Muscle layer of duodenum (tissue), 2 donors: ENCODE measurements around the gene FIP1L1.
"Not testable (repeated sequence)": the region's sequence is repeated elsewhere in the genome, so short reads cannot be mapped to it uniquely, and the experiment has no call there.

ENCODE experiments used
- H3K27ac ChIP-seq: one replicate; pipeline ENCODE4 v1.7.0; 2013; ENCODE audit warnings: mild to moderate bottlenecking, low read length
- H3K27me3 ChIP-seq: one replicate; pipeline ENCODE4 v1.7.0; 2013; ENCODE audit warnings: low read depth, mild to moderate bottlenecking, control low read depth, low read length
- H3K36me3 ChIP-seq, 2 donors: one replicate each; pipeline ENCODE4 v1.7.0; 2013; ENCODE audit warnings: low read length in 2 of 2, control low read depth in 1 of 2, mild to moderate bottlenecking in 1 of 2; ENCODE audit not compliant: insufficient read depth in 2 of 2, control insufficient read depth in 1 of 2
- H3K4me1 ChIP-seq, 2 donors: one replicate each; pipeline ENCODE4 v1.7.0; 2013; ENCODE audit warnings: low read length in 2 of 2, mild to moderate bottlenecking in 2 of 2, control low read depth in 1 of 2, moderate library complexity in 1 of 2; ENCODE audit not compliant: insufficient read depth in 2 of 2, control insufficient read depth in 1 of 2
- H3K4me3 ChIP-seq, 2 donors: one replicate each; pipeline ENCODE4 v1.7.0; 2013; ENCODE audit warnings: low read length in 2 of 2, low read depth in 1 of 2, mild to moderate bottlenecking in 1 of 2
- H3K9me3 ChIP-seq, 2 donors: one replicate each; pipeline ENCODE4 v1.7.0; 2013; ENCODE audit warnings: low read length in 2 of 2, control low read depth in 1 of 2, mild to moderate bottlenecking in 1 of 2; ENCODE audit not compliant: control insufficient read depth in 1 of 2
- donor health status: healthy.

FIP1L1 gene

DNA sequence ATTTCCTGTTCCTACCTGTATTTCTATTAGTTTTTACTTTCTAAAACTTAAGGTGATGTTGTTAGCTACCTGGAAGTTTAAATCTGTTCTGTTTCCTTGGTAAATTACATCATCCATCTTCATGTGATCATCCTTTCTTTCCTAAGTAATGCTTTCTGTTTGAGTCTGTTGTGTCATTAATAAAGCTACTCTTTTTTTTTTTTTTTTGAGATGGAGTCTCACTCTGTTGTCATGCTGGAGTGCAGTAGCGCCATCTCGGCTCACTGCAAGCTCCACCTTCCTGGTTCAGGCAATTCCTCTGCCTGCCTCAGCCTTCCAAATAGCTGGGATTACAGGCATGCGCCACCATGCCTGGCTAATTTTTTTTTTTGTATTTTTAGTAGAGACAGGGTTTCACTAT lies 73.3 kb downstream of the FIP1L1 start:
- H3K4me3 ChIP-seq, result no peak overlapping the region
- H3K36me3 ChIP-seq, result peaks cover 25 to 33% of the 10 kb centered on the region in 2 donors
- no peaks in the 10 kb centered on the region for H3K4me1 ChIP-seq
- no peaks in the 10 kb centered on the region for H3K9me3 ChIP-seq
- no peak overlapping the region for H3K27ac ChIP-seq
- no peaks in the 10 kb centered on the region for H3K27me3 ChIP-seq

DNA sequence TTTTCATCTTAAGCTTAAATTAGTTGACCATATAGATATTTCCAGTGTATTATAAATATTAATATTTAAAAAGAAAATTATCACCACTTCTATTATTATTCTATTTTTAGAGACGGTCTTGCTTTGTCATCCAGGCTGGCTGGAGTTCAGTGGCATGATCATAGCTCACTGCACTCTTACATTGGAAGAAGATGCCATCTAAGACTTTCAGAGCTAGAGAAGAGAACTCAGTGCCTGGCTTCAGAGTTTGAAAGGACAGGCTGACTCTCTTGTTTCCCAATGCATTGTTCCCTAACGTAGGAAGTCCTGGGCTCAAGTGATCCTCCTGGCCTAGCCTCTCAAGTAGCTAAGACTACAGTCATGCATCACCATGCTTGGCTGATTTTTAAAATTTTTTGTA lies 75.9 kb downstream of the FIP1L1 start:
- Histone ChIP-seq H3K4me1 (no peaks in the 10 kb centered on the region), H3K36me3 (peaks cover 25 to 29% of the 10 kb centered on the region in 2 donors), H3K4me3 (no peak overlapping the region), H3K27me3 (no peaks in the 10 kb centered on the region), H3K9me3 (no peaks in the 10 kb centered on the region), H3K27ac (no peak overlapping the region)

DNA sequence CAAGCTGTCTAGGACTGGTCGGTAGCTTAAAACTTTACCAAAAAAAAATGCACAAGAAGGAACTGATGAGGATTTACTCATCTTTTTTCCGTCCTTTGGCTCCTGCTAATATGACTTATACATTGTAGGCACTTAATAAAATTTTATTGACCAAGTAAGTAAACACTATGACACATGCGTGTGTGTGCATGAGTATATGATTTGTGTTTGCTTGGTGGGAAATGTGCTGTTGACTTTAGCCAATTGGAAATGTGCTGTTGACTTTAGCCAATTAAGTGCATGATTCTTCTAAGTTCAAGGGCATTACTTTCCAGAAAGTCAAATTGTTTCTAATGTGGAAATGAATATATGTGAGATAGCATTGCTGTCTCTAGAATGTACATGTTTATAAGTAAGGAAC lies 78.3 kb downstream of the FIP1L1 start:
- Histone ChIP-seq H3K4me1 (no peaks in the 10 kb centered on the region), H3K27ac (no peak overlapping the region), H3K4me3 (no peak overlapping the region), H3K27me3 (no peaks in the 10 kb centered on the region), H3K36me3 (peaks cover 40 to 47% of the 10 kb centered on the region in 2 donors), H3K9me3 (no peaks in the 10 kb centered on the region)

DNA sequence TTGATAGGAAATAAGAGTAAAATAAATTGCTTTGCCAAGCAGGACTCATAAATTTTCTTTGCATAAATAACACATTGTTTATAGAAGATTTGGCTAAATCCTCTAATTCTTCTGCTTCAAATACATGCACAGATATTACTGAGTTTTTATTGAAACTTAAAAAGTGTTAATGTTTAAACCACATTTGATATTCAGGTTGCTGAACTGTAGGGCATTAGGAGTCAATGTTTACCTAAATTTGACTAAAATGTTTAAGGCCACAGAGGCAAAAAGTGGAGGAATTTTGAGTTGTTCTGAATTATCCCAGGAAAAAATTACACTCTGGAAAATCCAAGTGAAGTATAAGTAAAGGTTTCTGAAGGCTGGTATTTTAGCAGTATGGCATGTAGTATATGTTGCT lies 78.7 kb downstream of the FIP1L1 start:
- Histone ChIP-seq H3K4me3 (no peak overlapping the region), H3K9me3 (no peaks in the 10 kb centered on the region), H3K36me3 (peaks cover 44 to 51% of the 10 kb centered on the region in 2 donors)

DNA sequence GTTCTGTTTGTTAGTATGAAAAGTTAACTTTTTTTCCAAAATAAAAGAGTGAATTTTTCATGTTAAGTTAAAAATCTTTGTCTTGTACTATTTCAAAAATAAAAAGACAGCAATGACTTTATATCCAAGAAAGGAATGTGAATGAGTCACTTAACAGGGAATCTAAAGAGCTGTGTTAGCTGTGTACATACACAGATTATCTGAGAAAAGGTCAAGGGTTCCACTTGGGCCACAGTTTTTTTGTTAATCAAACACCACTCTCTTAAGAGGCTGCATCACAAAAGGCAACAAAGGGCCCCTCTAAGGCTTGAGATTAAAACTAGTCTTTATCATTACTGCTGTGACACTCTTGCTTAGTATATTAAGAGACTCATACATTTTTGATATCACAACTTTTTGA lies 82.1 kb downstream of the FIP1L1 start:
- Histone ChIP-seq H3K4me1 (no peaks in the 10 kb centered on the region), H3K27me3 (no peaks in the 10 kb centered on the region), H3K27ac (no peak overlapping the region), H3K9me3 (no peaks in the 10 kb centered on the region), H3K4me3 (no peak overlapping the region), H3K36me3 (peaks cover 48 to 55% of the 10 kb centered on the region in 2 donors)

More for the DNA sequence above, 78.7 kb downstream of the FIP1L1 start:
- H3K4me1 ChIP-seq, result no peaks in the 10 kb centered on the region
- H3K27ac ChIP-seq, result no peak overlapping the region
- H3K27me3 ChIP-seq, result no peaks in the 10 kb centered on the region

DNA sequence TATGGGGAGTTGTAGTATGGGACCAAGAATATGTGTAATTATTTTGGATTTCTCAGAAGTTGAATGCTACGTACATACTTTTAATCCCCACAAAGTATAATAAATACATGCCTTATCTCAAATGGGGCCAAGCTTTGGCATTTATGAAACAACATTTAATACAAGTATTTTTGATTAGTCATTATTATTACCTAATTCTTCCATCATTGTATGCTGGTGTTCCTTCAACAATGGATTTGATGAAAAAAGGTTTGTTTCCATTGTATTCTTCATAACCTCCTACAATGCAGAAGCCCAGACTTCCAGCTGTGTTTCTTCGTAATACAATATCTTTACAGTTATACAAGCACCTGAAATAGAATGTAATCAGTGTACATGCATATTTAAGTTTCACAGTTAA lies 83.8 kb downstream of the FIP1L1 start:
- Histone ChIP-seq H3K27ac (no peak overlapping the region), H3K36me3 (peaks cover 34 to 39% of the 10 kb centered on the region in 2 donors), H3K9me3 (peaks cover 0 to under 1% of the 10 kb centered on the region in 2 donors), H3K27me3 (no peaks in the 10 kb centered on the region), H3K4me3 (no peak overlapping the region), H3K4me1 (no peaks in the 10 kb centered on the region)

DNA sequence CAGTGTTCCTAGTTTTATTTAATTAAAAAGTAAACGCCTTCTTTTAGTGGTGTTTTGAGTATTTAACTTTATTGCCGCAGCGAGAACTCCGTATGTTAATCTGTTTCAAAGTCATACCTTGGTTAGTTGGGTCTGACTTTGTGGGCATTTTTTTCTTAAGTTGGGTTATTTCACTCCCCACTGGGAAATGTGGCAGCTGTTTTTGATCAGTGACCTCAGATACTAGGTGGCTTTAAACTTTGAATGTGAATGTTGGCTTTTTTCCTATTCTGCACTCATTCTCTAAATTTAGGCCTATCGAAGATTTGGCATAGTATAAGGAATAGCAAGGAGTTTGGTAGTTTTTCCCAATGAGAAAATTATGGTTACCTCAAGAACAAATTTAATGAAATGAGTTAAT lies 85.9 kb downstream of the FIP1L1 start:
- Histone ChIP-seq H3K4me1 (no peaks in the 10 kb centered on the region), H3K4me3 (no peak overlapping the region), H3K27ac (no peak overlapping the region), H3K9me3 (peaks cover 0 to 9% of the 10 kb centered on the region in 2 donors), H3K27me3 (no peaks in the 10 kb centered on the region), H3K36me3 (peaks cover 31 to 34% of the 10 kb centered on the region in 2 donors)

DNA sequence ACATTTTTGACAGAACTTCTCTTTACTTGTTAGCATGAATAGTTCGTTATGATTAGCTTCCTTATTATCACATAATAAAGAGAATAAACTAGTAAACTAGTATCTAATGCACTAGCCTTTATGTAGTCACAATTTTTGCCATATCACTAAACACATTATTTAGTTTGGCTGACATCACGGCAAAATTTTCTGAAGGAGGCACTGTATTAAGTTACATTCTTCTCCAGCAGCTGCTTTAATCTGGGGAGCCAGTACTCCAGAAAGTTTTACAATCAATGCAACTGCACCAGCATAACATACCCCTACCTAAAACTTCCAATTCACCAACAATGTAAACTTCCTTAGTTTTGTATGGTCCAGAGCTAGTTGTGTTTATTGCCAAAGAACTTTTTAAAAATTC lies 87.8 kb downstream of the FIP1L1 start:
- H3K27me3 ChIP-seq, result no peaks in the 10 kb centered on the region
- peaks cover 0 to 9% of the 10 kb centered on the region in 2 donors for H3K9me3 ChIP-seq
- no peak overlapping the region for H3K4me3 ChIP-seq
- peaks cover 17 to 24% of the 10 kb centered on the region in 2 donors for H3K36me3 ChIP-seq
- H3K4me1 ChIP-seq, result no peaks in the 10 kb centered on the region
- no peak overlapping the region for H3K27ac ChIP-seq

DNA sequence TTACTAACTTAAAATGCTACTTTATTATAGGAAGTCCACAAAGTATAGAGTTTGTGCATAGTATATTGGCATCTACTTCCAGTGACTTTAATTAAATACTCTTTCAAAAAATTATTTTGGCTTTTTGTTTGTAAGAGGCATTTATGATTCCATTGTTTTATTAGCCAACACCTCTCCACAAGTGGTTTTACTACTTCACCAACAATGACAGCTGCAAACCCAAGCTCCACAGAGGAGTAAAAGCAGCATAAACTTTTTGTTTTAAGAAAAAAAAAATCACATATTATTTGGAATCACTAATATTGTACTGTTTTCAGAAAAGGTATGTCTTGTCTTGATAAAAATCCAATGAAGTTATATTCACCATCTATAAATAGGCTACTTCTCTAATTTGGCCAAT lies 88.5 kb downstream of the FIP1L1 start:
- Histone ChIP-seq H3K4me3 (no peak overlapping the region), H3K27ac (no peak overlapping the region), H3K9me3 (peaks cover 0 to 9% of the 10 kb centered on the region in 2 donors), H3K27me3 (no peaks in the 10 kb centered on the region), H3K36me3 (peaks cover 11 to 19% of the 10 kb centered on the region in 2 donors), H3K4me1 (no peaks in the 10 kb centered on the region)

DNA sequence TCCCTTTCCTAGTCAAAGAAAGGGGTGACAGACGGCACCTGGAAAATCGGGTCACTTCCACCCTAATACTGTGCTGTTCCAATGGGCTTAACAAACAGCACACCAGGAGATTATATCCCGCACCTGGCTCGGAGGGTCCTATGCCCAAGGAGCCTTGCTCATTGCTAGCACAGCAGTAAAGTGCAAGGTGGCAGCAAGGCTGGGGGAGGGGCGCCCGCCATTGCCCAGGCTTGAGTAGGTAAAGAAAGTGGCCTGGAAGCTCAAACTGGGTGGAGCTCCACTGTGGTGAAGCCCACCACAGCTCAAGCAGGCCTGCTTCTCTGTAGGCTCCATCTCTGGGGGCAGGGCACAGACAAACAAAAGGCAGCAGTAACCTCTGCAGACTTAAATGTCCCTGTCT lies 89.1 kb downstream of the FIP1L1 start:
- not testable (repeated sequence) for H3K27ac ChIP-seq, H3K9me3 ChIP-seq, H3K4me1 ChIP-seq

DNA sequence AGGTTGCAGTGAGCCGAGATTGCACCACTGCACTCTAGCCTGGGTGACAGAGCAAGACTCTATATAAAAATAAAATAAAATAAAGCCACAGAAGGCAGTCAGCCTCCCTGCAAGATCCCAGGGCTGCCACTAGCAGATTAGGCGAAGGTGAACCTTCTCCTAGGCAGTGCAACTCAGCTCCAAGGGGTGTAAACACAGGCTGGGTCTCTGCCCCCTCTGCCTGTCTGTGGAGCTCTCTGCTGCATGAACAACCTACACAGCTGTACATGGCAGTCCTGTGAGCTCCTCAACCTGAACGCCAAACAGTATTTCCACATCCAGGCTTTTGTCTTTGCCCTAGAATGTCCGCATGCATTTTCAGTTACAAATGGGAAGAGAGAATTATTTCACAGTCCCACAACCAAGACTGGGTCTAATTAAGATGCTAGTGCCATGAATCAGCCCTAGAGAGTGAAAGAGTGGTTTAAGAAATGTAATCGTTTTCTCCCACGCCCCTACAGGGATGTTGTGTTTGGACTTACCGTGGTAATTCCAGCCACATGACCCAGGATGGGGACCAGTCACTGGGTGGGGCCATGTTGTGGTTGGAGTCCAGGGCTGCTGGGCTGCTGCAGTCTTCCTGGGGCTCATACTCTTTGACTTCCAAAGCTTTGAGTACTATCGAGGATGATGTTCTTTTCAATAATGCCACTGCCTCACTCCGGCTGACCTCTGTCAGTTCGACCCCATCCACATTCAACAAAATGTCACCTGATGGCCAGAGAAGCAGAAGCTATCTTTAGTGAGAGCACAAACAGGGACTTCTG lies 99.0 kb downstream of the FIP1L1 start:
- Histone ChIP-seq H3K9me3 (no peaks in the 10 kb centered on the region), H3K27me3 (no peaks in the 10 kb centered on the region), H3K27ac (no peak overlapping the region), H3K36me3 (no peaks in the 10 kb centered on the region), H3K4me3 (no peak overlapping the region), H3K4me1 (no peaks in the 10 kb centered on the region)

More for the DNA sequence above, 89.1 kb downstream of the FIP1L1 start:
- H3K27me3 ChIP-seq, H3K4me3 ChIP-seq: not testable (repeated sequence)
- H3K36me3 ChIP-seq, result peaks cover 4 to 12% of the 10 kb centered on the region in 2 donors
